Stimulated activated CD4-positive, alpha-beta T cell treated with anti-CD3 and anti-CD28 coated beads, Interleukin-15, amount 100 ng/mL, for 48 hours (primary cell): Measurements from ENCODE around the gene GLB1L3.
A peak's percentile ranks its signal among the peaks of the same experiment; 100 is the strongest.
"Not testable (repeated sequence)": the region's sequence is repeated elsewhere in the genome, so short reads cannot be mapped to it uniquely, and the experiment has no call there.

Source experiments
- DNase-seq, 2 donors: peaks; one replicate each; pipeline ENCODE4 v3.0.0-alpha.2; 2020; ENCODE audit warnings: low read depth in 2 of 2

GLB1L3 gene

DNA sequence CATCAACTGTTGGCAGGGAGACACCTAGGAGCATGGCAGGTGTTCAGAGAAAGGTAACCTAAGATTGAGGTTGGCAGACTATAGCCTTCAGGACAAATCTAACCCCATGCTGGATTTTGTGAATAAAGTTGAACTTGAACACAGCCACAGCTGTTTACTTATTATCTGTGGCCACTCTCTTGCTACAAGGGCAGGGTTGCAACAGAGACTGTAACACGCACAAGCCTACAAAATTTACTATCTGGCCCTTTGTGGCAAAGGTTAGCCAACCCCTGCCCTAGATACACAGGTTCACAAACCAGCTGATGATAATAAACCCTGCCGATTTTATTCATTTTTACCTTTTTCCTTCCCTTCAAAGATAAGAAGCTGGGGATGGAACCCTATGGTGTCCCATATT lies 25.5 kb upstream of the GLB1L3 start:
- no peak for DNase-seq

DNA sequence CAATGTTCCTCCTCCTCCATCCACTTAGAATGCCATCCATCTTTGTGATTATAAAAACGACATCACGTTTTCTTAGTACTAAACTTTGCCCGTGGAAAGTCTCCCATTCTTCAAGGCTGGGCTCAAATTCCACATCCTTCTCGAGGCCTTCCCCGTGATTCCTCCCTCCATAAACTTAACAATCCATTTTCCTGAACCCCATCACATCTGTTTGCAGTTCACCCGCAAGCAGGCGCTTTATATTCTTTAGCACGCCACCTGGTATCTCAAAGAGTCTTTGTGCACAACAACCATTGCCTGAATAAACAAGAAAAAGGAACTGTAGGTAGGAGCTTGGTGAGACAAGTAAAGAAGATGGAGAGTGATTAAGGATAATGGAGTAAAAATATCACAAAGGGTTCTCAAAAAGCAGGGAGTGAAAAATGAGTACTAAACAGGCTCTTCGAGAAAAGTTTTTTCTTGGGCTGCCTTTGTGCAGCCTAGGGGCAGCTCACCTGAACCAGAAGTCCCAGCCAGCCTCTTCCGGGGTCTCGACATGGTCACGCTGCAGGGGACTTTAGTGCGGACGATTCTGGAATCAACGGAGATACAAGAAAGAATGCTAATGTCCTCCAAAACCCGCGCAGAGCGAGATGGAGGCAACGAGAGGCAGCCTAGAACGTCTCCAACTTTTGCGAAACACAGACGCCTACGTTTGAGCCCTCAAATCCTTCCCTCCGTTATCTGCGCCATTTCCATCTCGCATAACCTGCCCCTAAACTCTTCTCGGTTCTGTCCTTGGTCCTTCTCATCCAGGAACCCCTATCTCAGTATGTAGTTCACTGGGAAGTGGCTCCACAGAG lies 23.6 kb upstream of the GLB1L3 start:
- DNase-seq: no peak

- peak; percentile 94 for DNase-seq
These were observed 22.8 kb upstream of the GLB1L3 start, which contains the start of the genes ACAD8 and THYN1 for GRCh38 chr11:134253188-134253993. Gene ACAD8 (plus strand): TSS chr11:134253568. CDS start chr11:134253601, 33 bp downstream. Gene THYN1 (minus strand): TSS chr11:134253352. CDS start chr11:134252882, 470 bp downstream.

- DNase-seq: no peak
These were observed 21.6 kb upstream of the GLB1L3 start for GRCh38 chr11:134254433-134255183.

DNA sequence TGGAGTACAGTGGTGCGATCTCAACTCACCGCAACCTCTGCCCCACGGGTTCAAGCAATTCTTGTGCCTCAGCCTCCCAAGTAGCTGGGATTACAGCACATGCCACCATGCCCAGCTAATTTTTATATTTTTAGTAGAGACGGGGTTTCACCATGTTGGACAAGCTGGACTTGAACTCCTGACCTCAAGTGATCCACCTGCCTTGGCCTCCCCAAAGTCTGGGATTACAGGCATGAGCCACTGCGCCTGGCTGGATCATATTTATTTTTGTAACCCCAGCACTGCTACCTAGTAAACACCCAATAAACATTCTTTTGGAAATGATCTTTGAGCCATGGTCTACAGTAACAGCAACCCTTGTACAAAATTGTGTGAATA lies 21.0 kb upstream of the GLB1L3 start:
- not testable (repeated sequence) for DNase-seq

- no peak for DNase-seq
These were observed 19.1 kb upstream of the GLB1L3 start for GRCh38 chr11:134257101-134257500.

DNA sequence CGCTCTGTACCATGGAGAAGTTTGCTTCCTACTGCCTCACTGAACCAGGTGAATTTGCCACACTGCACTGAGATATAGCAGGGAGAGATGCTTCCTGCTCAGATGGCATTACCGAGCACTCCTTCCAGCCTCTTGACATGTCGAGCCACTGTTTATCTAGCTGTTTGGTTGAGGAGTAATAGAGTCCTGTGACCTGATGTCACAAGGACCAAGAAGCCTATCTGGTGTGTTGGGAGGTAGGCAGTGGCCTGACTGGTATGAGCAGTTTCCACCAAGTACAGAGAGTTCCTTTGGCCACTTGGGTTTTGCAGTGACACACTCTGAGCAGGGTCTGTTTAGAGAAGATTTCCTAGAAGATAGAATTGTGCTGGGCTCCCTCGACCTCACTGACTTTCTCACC lies 17.6 kb upstream of the GLB1L3 start:
- no peak for DNase-seq

GRCh38 chr11:134260503-134260902 lies 15.7 kb upstream of the GLB1L3 start:
- DNase-seq: no peak

GRCh38 chr11:134260983-134261382 lies 15.2 kb upstream of the GLB1L3 start:
- no peak for DNase-seq

- no peak for DNase-seq
These were observed 14.3 kb upstream of the GLB1L3 start for GRCh38 chr11:134261626-134262488.

- DNase-seq: no peak
These were observed 11.0 kb upstream of the GLB1L3 start for GRCh38 chr11:134264966-134265764.

DNA sequence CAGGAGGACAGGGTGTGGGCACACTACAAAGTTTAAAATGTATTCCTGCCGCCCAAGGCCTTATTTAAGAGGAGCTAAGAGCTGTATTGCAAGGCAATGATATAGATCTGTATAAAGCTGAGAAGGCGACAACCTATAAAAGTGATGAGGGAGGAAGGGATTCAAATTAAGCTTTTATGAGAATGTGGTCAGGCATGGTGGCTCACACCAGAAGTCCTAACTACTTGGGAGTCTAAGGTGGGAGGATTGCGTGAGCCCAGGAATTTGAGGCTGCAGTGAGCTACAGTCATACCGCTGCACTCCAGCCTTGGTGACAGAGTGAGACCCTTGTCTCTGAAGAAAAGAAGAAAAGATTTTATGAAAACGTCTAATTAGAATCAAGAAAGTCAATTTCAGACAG lies 9.7 kb upstream of the GLB1L3 start:
- DNase-seq: no peak

GRCh38 chr11:134266841-134267251 lies 9.3 kb upstream of the GLB1L3 start:
- no peak for DNase-seq

- no peak for DNase-seq
These were observed 8.7 kb upstream of the GLB1L3 start for GRCh38 chr11:134267461-134267860.

GRCh38 chr11:134267966-134268365 lies 8.2 kb upstream of the GLB1L3 start:
- DNase-seq: no peak

DNA sequence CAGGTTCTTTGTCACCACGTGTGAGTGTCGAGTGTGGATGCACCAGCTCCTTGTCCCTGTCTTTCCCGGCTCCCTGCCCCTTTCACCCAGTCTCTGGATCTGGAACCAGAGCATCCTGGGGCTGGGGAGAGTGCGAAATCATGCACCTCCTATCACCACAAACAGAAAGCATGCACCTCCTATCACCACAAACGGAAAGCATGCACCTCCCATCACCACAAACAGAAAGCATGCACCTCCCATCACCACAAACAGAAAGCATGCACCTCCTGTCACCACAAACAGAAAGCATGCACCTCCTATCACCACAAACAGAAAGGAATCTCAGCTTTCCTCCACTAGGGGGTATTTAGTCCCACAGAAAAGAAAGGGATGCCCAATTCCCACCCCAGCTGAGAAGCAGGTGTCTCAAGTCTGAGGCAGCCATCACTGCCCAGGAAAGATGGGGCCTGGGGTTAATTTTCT lies 5.9 kb upstream of the GLB1L3 start:
- DNase-seq: no peak

DNA sequence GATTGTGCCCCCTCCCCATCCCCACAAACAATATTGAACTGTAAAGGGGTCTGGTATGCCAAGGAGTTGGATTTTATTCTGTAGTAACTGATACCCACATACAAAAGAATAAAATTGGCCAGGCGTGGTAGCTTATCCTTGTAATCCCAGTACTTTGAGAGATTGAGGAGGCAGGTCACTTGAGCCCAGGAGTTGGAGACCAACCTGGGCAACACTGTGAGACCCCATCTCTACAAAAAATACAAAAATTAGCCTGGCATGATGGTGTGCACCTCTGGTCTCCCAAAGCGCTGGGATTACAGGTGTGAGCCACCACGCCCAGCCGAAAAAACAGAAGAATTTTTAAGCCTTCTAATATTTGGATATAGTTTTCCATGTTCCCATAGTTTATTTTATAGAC lies 4.2 kb upstream of the GLB1L3 start:
- DNase-seq: no peak

DNA sequence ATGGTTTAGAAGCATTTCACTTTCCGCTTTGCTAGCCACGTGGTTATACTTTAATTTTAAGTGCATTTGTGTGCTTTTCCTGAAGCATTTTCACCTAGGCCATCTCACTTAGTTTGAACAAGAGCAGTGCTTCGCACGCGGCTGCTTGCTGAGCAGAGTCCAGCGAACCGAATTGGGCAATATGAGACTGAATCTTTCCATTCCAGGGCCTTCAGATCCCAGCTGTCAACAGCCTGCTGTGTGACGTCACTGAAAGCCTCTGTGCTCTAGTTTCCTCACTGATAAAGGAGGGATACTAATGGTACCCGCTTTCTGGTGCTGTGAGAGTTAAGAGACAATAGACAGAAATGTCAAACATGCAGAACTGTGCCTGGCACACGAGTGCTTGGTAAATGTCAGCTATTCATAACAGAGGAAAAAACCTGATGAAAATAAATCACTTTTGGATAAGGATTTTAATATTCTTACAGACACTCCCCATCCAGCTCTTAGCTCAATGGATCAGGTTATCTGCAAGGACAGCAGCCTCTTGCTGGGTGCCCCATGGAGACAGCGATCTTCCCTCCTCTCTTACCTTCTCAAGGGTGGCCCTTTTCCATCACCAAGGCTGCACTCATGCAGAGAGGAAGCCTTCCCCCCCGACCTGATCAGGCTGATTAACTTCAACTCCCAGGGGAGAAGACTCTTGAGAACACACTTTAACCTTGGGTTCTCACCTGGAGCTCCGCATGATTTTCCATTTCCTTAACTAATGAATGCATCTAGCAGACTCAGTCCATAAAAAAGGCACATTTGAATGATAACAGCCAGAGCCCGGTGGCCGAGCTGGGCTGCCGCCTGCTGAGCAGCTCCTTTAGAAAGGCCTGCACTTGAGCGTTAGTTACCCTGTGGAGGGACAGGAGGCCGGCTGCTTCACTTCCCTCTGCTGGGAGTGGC lies 3.5 kb upstream of the GLB1L3 start:
- no peak for DNase-seq

DNA sequence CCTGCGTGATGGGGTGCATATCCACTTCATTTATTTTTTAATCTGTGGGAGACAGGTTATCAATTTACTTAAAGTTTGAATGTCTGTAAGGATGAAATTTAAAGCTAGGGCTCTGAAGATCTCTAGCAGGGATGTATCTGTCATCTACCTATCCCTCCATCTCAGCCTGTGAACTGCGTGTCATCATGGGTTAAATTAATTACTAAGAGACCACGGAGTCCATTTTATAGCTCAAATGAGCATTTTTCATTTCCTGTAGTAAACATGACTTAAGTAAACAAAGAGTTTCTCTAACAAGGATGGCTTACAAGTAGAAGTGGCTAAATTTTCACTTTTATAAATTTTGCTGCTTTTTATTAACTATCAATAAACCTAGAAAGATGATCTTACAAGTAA lies 2.9 kb upstream of the GLB1L3 start:
- DNase-seq: no peak
